Loucy (cell line): Measurements from ENCODE around the gene TMTC2.

Experiments used
- EZH2phosphoT487 ChIP-seq: fragments of 200-600 bp; IDR thresholded peaks from 2 replicates; pipeline ENCODE4 v1.6.1; 2018; ENCODE audit warnings: antibody characterized with exemption, mild to moderate bottlenecking, moderate library complexity, borderline replicate concordance
- TF ChIP-seq, protein P1 (sequence below): fragments of 200-600 bp; sonication (generic); conservative IDR thresholded peaks from 2 replicates; pipeline ENCODE4 v1.5.1; 2014; ENCODE audit warnings: mild to moderate bottlenecking, antibody characterized with exemption, low read length

DNA sequence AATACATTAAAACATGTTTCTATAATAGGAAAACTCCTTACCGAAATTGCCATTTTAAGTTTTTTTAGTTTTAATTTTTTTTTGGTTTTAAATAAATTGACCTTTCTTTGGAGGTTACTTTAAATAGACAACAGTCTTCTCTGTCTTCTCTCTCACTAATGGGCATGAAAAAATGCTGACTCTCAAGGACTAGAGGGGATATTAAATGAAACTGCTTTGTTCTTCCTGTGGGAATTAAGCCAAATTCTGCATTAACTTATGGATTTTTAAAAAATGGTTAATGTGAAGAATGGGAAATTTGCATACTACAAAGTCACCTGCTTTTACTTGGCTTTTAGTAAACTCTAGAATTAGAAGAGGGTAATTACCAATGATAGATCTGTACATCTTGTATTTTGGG lies 378.9 kb downstream of the TMTC2 start:
- TF ChIP-seq, protein P1, sequence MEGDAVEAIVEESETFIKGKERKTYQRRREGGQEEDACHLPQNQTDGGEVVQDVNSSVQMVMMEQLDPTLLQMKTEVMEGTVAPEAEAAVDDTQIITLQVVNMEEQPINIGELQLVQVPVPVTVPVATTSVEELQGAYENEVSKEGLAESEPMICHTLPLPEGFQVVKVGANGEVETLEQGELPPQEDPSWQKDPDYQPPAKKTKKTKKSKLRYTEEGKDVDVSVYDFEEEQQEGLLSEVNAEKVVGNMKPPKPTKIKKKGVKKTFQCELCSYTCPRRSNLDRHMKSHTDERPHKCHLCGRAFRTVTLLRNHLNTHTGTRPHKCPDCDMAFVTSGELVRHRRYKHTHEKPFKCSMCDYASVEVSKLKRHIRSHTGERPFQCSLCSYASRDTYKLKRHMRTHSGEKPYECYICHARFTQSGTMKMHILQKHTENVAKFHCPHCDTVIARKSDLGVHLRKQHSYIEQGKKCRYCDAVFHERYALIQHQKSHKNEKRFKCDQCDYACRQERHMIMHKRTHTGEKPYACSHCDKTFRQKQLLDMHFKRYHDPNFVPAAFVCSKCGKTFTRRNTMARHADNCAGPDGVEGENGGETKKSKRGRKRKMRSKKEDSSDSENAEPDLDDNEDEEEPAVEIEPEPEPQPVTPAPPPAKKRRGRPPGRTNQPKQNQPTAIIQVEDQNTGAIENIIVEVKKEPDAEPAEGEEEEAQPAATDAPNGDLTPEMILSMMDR = no peak
- TF ChIP-seq EZH2phosphoT487 = no peak
